Calu3 (cell line): ENCODE data around the gene TMEM121B. TPM values are rescaled to one million over a fixed set of nuclear protein-coding genes. Genes with fewer than 3 reads are reported as not detected.

Experiments used
- BruUV-seq: library from RNA; stranded (reverse); fragments of 400-500 nt; replicated peaks from 2 replicates; lab custom pipeline; 2021; lab: Mats Ljungman, UMichigan
- CTCF ChIA-PET: fragments of 300-600 bp; sonication (Branson Sonifier 250); formaldehyde crosslinking; loops from one replicate; lab custom pipeline; 2022; ENCODE audit warnings: antibody characterized with exemption; lab: Charles Lee
- DNase-seq: peaks from one replicate; pipeline ENCODE4 v3.0.0; 2022
- H3K27ac Mint-ChIP-seq: one replicate; pipeline ENCODE4 v1.8.0; 2022; ENCODE audit warnings: mixed read lengths; ENCODE audit not compliant: unreplicated experiment
- H3K27me3 Mint-ChIP-seq: one replicate; pipeline ENCODE4 v1.8.0; 2022; ENCODE audit warnings: mixed read lengths; ENCODE audit not compliant: unreplicated experiment
- H3K36me3 Mint-ChIP-seq: one replicate; pipeline ENCODE4 v1.8.0; 2022; ENCODE audit warnings: mild to moderate bottlenecking, moderate library complexity, mixed read lengths; ENCODE audit not compliant: insufficient read depth, unreplicated experiment
- H3K4me1 Mint-ChIP-seq: one replicate; pipeline ENCODE4 v1.8.0; 2022; ENCODE audit warnings: mild to moderate bottlenecking, low read depth, mixed read lengths; ENCODE audit not compliant: unreplicated experiment
- H3K4me3 Mint-ChIP-seq: one replicate; pipeline ENCODE4 v1.8.0; 2022; ENCODE audit warnings: mild to moderate bottlenecking, low read depth, moderate library complexity, mixed read lengths; ENCODE audit not compliant: unreplicated experiment
- H3K9me3 Mint-ChIP-seq: one replicate; pipeline ENCODE4 v1.8.0; 2022; ENCODE audit warnings: low read depth, mixed read lengths; ENCODE audit not compliant: unreplicated experiment
- intact Hi-C: fragments of 100-400 bp; cut with micrococcal nuclease; formaldehyde crosslinking; loops from one replicate; pipeline ENCODE4 v1.10.0; 2022; ENCODE audit not compliant: unreplicated experiment
- total RNA-seq: library from RNA; stranded (reverse); gene quantifications from 2 replicates; pipeline ENCODE4 v1.2.3, GENCODE V29; 2022
- TF ChIP-seq, protein P1 (sequence below): fragments of 200-600 bp; IDR thresholded peaks from one replicate; pipeline ENCODE4 v1.8.0; 2022; ENCODE audit warnings: antibody characterized with exemption; ENCODE audit not compliant: unreplicated experiment

The TMEM121B gene
- total RNA-seq, 1 experiment from 2014 or later: 0.21 TPM

DNA sequence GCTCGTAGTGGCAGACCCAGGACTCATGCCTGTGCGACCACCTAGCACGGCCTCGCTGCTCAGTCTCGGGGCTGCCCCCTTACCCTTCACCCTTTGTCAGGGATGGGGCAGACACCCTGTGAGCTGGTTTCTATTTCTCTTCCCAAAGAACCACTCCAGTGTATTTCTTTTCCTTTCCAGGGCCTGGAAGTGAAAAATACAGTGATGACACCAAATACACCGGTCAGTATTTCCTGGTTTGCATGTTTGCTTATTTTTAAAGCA is 13.7 kb downstream of the TMEM121B start:
- intact Hi-C loops: no loop called here
- no peak for DNase-seq
- Mint-ChIP-seq H3K4me1 (no peaks in the 10 kb centered on the region), H3K4me3 (no peak overlapping the region), H3K27me3 (no peaks in the 10 kb centered on the region), H3K36me3 (no peaks in the 10 kb centered on the region), H3K9me3 (no peaks in the 10 kb centered on the region), H3K27ac (no peak overlapping the region)
- TF ChIP-seq, protein P1, sequence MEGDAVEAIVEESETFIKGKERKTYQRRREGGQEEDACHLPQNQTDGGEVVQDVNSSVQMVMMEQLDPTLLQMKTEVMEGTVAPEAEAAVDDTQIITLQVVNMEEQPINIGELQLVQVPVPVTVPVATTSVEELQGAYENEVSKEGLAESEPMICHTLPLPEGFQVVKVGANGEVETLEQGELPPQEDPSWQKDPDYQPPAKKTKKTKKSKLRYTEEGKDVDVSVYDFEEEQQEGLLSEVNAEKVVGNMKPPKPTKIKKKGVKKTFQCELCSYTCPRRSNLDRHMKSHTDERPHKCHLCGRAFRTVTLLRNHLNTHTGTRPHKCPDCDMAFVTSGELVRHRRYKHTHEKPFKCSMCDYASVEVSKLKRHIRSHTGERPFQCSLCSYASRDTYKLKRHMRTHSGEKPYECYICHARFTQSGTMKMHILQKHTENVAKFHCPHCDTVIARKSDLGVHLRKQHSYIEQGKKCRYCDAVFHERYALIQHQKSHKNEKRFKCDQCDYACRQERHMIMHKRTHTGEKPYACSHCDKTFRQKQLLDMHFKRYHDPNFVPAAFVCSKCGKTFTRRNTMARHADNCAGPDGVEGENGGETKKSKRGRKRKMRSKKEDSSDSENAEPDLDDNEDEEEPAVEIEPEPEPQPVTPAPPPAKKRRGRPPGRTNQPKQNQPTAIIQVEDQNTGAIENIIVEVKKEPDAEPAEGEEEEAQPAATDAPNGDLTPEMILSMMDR: no peak
- no TSS peak for BruUV-seq
- CTCF ChIA-PET: no interaction called here

DNA sequence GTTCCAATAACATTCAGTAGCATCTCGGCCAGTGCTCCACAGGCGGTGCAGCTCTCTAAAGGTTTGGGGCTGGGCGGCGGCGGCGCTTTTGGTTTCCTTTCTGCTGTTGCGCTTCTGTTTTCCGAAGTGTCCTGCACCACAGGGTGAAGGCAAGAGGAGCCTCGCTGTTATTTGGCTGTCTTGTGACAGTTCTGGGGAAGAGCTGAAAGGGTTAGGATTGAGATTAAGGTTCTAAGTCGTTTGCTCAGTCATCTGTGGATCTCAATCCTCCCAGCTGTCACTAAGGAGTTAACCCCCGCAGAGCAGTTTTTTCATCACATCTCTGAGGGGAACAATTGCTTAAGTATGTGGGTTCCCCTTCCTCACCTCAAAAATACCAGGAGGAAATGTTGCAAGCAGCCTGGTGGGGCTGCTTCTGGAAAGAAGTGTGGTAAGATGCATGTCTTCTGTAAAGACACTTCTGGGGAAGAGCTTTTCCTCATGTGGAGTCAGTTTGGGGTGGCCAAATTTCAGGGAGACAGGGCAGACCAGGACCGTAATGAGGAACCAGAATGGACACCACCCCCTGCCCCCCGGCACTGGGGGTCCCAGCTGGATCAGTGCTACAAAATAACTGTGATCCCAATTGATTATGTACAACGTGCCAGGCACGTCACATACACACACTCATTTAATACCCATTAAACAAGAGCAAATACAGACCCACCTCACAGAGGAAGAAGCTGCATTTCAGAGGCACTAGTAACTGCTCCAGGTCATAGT is 14.2 kb downstream of the TMEM121B start:
- intact Hi-C loops: no loop called here
- no TSS peak for BruUV-seq
- no peaks in the 10 kb centered on the region for H3K27me3 Mint-ChIP-seq
- no peak overlapping the region for H3K4me3 Mint-ChIP-seq
- H3K9me3 Mint-ChIP-seq: no peaks in the 10 kb centered on the region
- no peak overlapping the region for H3K27ac Mint-ChIP-seq
- CTCF ChIA-PET: no interaction called here
- no peaks in the 10 kb centered on the region for H3K4me1 Mint-ChIP-seq
- H3K36me3 Mint-ChIP-seq: no peaks in the 10 kb centered on the region
- TF ChIP-seq, protein P1: no peak
- no peak for DNase-seq

DNA sequence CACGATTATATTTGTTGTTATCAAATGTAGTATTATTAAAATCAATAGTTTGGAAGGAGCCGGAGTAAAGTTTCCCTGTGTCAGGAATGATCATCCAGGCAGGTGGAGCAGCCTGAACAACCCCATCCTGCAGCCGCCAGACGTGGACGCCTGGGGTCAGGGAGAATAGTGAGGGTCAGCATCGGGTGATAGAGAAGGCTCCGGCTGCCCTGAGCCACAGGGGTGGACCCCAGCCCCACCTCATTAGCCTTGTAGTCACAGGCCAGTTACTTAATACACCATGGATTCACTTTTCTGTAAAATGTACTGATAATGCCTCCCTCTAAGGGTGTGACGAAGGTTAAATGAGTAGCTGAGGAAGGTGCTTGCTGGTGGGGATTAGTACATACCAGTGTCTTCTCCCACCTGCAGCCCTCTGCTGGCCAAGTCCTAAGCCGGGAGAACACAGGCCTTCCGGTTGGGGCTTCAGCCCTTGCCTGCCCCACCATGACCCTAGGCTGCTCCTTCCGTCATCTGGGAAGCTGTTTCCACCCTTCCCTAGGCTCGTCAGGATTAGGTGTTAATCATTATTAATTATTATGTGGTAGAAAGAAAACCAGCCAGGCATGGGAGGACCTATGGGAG is 14.9 kb downstream of the TMEM121B start:
- no peaks in the 10 kb centered on the region for H3K36me3 Mint-ChIP-seq
- H3K27ac Mint-ChIP-seq: no peak overlapping the region
- no peaks in the 10 kb centered on the region for H3K9me3 Mint-ChIP-seq
- DNase-seq: no peak
- CTCF ChIA-PET: no interaction called here
- no peaks in the 10 kb centered on the region for H3K27me3 Mint-ChIP-seq
- H3K4me1 Mint-ChIP-seq: no peaks in the 10 kb centered on the region
- intact Hi-C loops: no loop called here
- TF ChIP-seq, protein P1: no peak
- H3K4me3 Mint-ChIP-seq: no peak overlapping the region
- no TSS peak for BruUV-seq

DNA sequence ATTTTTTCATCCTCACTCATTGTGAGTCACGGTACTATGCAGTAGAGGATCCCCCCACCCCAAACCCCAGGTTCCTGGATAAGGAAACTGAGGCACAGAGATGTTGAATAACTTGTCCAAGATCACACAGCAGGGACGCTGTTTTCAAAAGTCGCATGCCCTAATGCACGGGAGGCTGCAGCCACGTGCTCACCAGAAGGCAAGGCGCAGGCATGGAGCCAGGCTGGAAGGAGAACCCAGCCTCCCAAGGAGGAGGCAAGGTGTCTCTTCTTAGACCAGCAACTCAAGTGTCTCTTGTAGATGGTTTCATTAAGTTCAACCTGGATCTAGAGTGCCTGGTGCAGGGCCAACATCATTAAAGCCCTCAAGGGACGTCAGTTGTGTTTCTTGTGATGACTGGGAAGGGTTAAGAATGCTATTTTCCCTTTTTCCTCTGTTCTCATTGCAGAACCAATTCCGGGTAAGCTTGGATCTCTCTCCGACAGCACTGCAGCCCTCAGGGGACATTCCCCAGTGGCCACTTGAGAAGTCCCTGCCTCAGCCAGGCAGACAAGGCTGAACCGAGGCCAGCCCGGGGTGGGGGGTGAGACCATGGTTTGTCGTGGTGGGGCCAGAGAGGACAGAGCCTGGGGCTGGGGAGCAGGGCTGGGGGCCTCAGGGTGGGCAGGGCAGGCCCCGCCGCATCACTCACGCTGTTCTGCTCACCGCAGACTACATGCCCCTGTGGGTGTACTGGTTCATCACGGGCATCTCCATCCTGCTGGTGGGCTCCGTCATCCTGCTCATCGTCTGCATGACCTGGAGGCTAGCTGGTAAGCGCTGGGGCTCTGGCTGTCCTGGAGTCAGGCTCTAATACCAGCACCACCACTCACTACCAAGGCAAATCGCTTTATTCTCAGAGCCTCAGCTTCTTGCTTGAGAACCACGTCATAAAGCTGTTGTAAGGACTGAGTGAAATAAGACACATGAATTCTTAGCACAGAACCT is 15.7 kb downstream of the TMEM121B start:
- intact Hi-C loops: no loop called here
- Mint-ChIP-seq H3K36me3 (no peaks in the 10 kb centered on the region), H3K4me3 (no peak overlapping the region), H3K27ac (no peak overlapping the region), H3K9me3 (no peaks in the 10 kb centered on the region), H3K4me1 (no peaks in the 10 kb centered on the region), H3K27me3 (no peaks in the 10 kb centered on the region)
- CTCF ChIA-PET: interaction anchor here (0.7 kb wide), 1 partner anchor 1069 kb away, joined by 3 read pairs; no protein-coding TSS in a partner anchor
- no TSS peak for BruUV-seq
- no peak for DNase-seq
- TF ChIP-seq, protein P1: no peak
